ENCODE measurements around the gene PCDHGC3. TPM values are rescaled to one million over a fixed set of nuclear protein-coding genes. Genes with fewer than 3 reads are reported as not detected.

Gene PCDHGC3
- polyA plus RNA-seq, 2 of the 4 experiments (the other 2 are of a cell fraction), result 1.9 to 5.2 TPM

GRCh38 chr5:141521244-141521781 is 45.5 kb downstream of the PCDHGC3 start:
- TF ChIP-seq MAFK (IDR thresholded peaks at IDR 0.05; ENCODE audit: partially characterized antibody), result peak; percentile 8
- peak; percentile 72 for TF ChIP-seq MAX (IDR thresholded peaks at IDR 0.05)
- TF ChIP-seq JUNB (IDR thresholded peaks at IDR 0.05), result peak; percentile 83
- peak; percentile 71; the same call in 1 of the 2 replicates for TF ChIP-seq GATA3 (IDR thresholded peaks at IDR 0.05; ENCODE audit: borderline replicate concordance)
- no peak for TF ChIP-seq REST (IDR thresholded peaks at IDR 0.05)
- peak in 1 of 2 experiments; percentile 26; a peak in 1 of 5 replicates for TF ChIP-seq JUN (IDR thresholded peaks at IDR 0.05)
- no peak for TF ChIP-seq ZC3H11A (IDR thresholded peaks at IDR 0.05)
- peak; percentile 84 for TF ChIP-seq FOSL2 (IDR thresholded peaks at IDR 0.05)
- peak; percentile 89 for TF ChIP-seq FOSL2 (CRISPR knock-in tag; IDR thresholded peaks at IDR 0.05)
- TF ChIP-seq CEBPB (IDR thresholded peaks at IDR 0.05), result peak in 1 of 2 experiments; percentile 59; a peak in 2 of 4 replicates
- ChIA-PET POLR2A (interaction anchor here (1.0 to 1.2 kb wide), 2 partner anchors 182 to 200 kb away, joined by 3 to 5 read pairs; partner anchors contain the start of genes PCDHGA2 and TAF7), CTCF (interaction anchor here (0.7 to 12.8 kb wide), 17 partner anchors 13 to 705 kb away, joined by 3 to 163 read pairs (median 6); partner anchors contain the start of genes PCDHB11, PCDHB14, PCDHB2 and PCDHB9)
- Histone ChIP-seq H3K4me1 (peaks cover 36% of the 10 kb centered on the region), H3K4me2 (peak overlapping the region; percentile 55), H3K4me3 (no peak overlapping the region), H3K9me3 (no peaks in the 10 kb centered on the region), H3K27ac (peak overlapping the region; percentile 42 to 55; a peak in 3 of 6 replicates)
- FAIRE-seq (no peak), DNase-seq (ENCODE audit: low read depth in 1 of 2, low spot score in 1 of 2) (peak; percentile 74 to 75), ATAC-seq (peak; percentile 69 to 78; a peak in 5 of 6 replicates)
- 47% methylated on average over 2 of the region's 2 CpGs for WGBS (ENCODE audit: missing lambda C conversion rate)

GRCh38 chr5:141522301-141522700 is 46.5 kb downstream of the PCDHGC3 start:
- Histone ChIP-seq H3K4me2 (no peak overlapping the region), H3K4me3 (no peak overlapping the region), H3K27ac (no peak overlapping the region), H3K4me1 (peaks cover 36% of the 10 kb centered on the region), H3K9me3 (no peaks in the 10 kb centered on the region)
- FAIRE-seq (no peak), DNase-seq (ENCODE audit: low read depth in 1 of 2, low spot score in 1 of 2) (no peak), ATAC-seq (no peak)
- 91% methylated on average over 2 of the region's 2 CpGs for WGBS (ENCODE audit: missing lambda C conversion rate)
- CTCF ChIA-PET, result interaction anchor here (0.7 to 12.8 kb wide), 20 partner anchors 14 to 706 kb away, joined by 3 to 163 read pairs (median 5); partner anchors contain the start of genes PCDHB11, PCDHB14, PCDHGA2 and PCDHGA7
- POLR2A ChIA-PET, result no interaction called here
- TF ChIP-seq JUN (IDR thresholded peaks at IDR 0.05) (no peak), HDAC2 (IDR thresholded peaks at IDR 0.05) (no peak), CBX8 (IDR thresholded peaks at IDR 0.05) (no peak), MAX (IDR thresholded peaks at IDR 0.05) (no peak), ZFP36 (IDR thresholded peaks at IDR 0.05; ENCODE audit: borderline replicate concordance, partially characterized antibody) (no peak), PBX3 (IDR thresholded peaks at IDR 0.05) (no peak), POLR2A (IDR thresholded peaks at IDR 0.05; ENCODE audit: low read length) (no peak), TFCP2L1 (CRISPR knock-in tag; IDR thresholded peaks at IDR 0.05) (no peak), FOSL2 (IDR thresholded peaks at IDR 0.05) (no peak), FOSL2 (CRISPR knock-in tag; IDR thresholded peaks at IDR 0.05) (no peak)

GRCh38 chr5:141523991-141524390 is 48.2 kb downstream of the PCDHGC3 start:
- ATAC-seq (no peak), DNase-seq (ENCODE audit: low read depth in 1 of 2, low spot score in 1 of 2) (no peak), FAIRE-seq (no peak)
- Histone ChIP-seq H3K27ac (no peak overlapping the region), H3K9me3 (no peaks in the 10 kb centered on the region), H3K4me1 (peaks cover 36% of the 10 kb centered on the region), H3K4me3 (no peak overlapping the region), H3K4me2 (no peak overlapping the region)
- ChIA-PET POLR2A (interaction anchor here (1.5 kb wide), 1 partner anchor 204 kb away, joined by 3 read pairs; the partner anchor contains the start of gene TAF7), CTCF (interaction anchor here (0.5 to 12.8 kb wide), 47 partner anchors 10 to 972 kb away, joined by 3 to 163 read pairs (median 5); partner anchors contain the start of genes PCDHB11, PCDHB5, PCDHGA1 and PCDHGA10)
- WGBS (ENCODE audit: missing lambda C conversion rate), result 94% methylated on average over 8 of the region's 8 CpGs
- no peak for TF ChIP-seq HMGXB4 (CRISPR knock-in tag; IDR thresholded peaks at IDR 0.05; ENCODE audit: borderline replicate concordance)
- no peak for TF ChIP-seq MYC (IDR thresholded peaks at IDR 0.05; ENCODE audit: borderline replicate concordance, low read length)
- no peak for TF ChIP-seq HOXB5 (CRISPR knock-in tag; IDR thresholded peaks at IDR 0.05)
- no peak for TF ChIP-seq HDAC2 (IDR thresholded peaks at IDR 0.05)
- TF ChIP-seq GATA3 (IDR thresholded peaks at IDR 0.05; ENCODE audit: borderline replicate concordance), result no peak
- no peak for TF ChIP-seq RARB (CRISPR knock-in tag; IDR thresholded peaks at IDR 0.05)
- no peak for TF ChIP-seq TFCP2L1 (CRISPR knock-in tag; IDR thresholded peaks at IDR 0.05)

Data from A549 (cell line).